Measurements from ENCODE around the gene TMEM220. TPM values are rescaled to one million over a fixed set of nuclear protein-coding genes. Genes with fewer than 3 reads are reported as not detected.
A peak's percentile ranks its signal among the peaks of the same experiment; 100 is the strongest.
"Not testable (repeated sequence)": the region's sequence is repeated elsewhere in the genome, so short reads cannot be mapped to it uniquely, and the experiment has no call there.

Gene TMEM220
- total RNA-seq, 1 donor from 2014 or later: 5.1 TPM

- TF ChIP-seq, protein P1, sequence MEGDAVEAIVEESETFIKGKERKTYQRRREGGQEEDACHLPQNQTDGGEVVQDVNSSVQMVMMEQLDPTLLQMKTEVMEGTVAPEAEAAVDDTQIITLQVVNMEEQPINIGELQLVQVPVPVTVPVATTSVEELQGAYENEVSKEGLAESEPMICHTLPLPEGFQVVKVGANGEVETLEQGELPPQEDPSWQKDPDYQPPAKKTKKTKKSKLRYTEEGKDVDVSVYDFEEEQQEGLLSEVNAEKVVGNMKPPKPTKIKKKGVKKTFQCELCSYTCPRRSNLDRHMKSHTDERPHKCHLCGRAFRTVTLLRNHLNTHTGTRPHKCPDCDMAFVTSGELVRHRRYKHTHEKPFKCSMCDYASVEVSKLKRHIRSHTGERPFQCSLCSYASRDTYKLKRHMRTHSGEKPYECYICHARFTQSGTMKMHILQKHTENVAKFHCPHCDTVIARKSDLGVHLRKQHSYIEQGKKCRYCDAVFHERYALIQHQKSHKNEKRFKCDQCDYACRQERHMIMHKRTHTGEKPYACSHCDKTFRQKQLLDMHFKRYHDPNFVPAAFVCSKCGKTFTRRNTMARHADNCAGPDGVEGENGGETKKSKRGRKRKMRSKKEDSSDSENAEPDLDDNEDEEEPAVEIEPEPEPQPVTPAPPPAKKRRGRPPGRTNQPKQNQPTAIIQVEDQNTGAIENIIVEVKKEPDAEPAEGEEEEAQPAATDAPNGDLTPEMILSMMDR (conservative IDR thresholded peaks at IDR 0.05): no peak
- Mint-ChIP-seq H3K27me3 (ENCODE audit: low read depth) (no peaks in the 10 kb centered on the region), H3K9me3 (no peaks in the 10 kb centered on the region), H3K4me1 (peaks cover 41% of the 10 kb centered on the region), H3K36me3 (ENCODE audit: low read depth) (no peaks in the 10 kb centered on the region), H3K27ac (ENCODE audit: unreplicated experiment) (peak overlapping the region; percentile 91), H3K4me3 (peak overlapping the region; percentile 91)
- DNase-seq (ENCODE audit: low read depth, low spot score): no peak
Measured at GRCh38 chr17:10698096-10698818, 31.6 kb downstream of the TMEM220 start.

GRCh38 chr17:10697092-10698081, 32.4 kb downstream of the TMEM220 start, which contains the start of the genes ADPRM and SCO1:
TSS of gene ADPRM (plus strand) at chr17:10697594. CDS start at chr17:10704927, 7,333 bp downstream.
TSS of gene SCO1 (minus strand) at chr17:10697533. CDS start at chr17:10697507, 26 bp downstream.
- H3K4me3 Mint-ChIP-seq: peak within 1 kb of the TSS; percentile 91
- H3K27ac Mint-ChIP-seq (ENCODE audit: unreplicated experiment): peak within 1 kb of the TSS; percentile 91
- no peaks in the 10 kb centered on the region for H3K27me3 Mint-ChIP-seq (ENCODE audit: low read depth)
- TF ChIP-seq, protein P1 (conservative IDR thresholded peaks at IDR 0.05): peak; percentile 56
- DNase-seq (ENCODE audit: low read depth, low spot score): peak; percentile 79
- no peaks in the 10 kb centered on the region for H3K36me3 Mint-ChIP-seq (ENCODE audit: low read depth)
- peaks cover 38% of the 10 kb centered on the region for H3K4me1 Mint-ChIP-seq
- no peaks in the 10 kb centered on the region for H3K9me3 Mint-ChIP-seq

DNA sequence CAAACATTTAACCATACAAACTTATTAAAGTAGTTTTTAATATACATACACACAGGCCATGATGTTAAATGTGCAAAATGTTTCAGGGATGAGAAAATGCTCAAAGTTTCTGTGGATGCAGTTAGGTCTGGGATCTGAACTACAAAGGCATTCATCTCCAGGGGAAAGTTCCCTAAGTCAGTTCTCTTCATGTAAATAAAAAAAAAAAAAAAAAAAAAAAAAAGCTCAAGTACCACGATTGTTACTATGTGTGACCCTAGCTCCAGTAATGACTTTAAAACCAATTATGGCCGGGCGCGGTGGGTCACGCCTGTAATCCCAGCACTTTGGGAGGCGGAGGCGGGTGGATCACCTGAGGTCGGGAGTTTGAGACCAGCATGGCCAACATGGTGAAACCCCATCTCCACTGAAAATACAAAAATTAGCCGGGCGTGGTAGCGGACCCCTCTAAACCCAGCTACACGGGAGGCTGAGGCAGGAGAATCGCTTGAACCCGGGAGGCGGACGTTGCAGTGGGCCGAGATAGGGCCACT, 33.9 kb downstream of the TMEM220 start:
- H3K36me3 Mint-ChIP-seq (ENCODE audit: low read depth); H3K27me3 Mint-ChIP-seq (ENCODE audit: low read depth); H3K9me3 Mint-ChIP-seq; H3K27ac Mint-ChIP-seq (ENCODE audit: unreplicated experiment); DNase-seq (ENCODE audit: low read depth, low spot score): not testable (repeated sequence)
- peak overlapping the region; percentile 91 for H3K4me3 Mint-ChIP-seq
- peaks cover 33% of the 10 kb centered on the region for H3K4me1 Mint-ChIP-seq

- H3K27me3 Mint-ChIP-seq (ENCODE audit: low read depth): no peaks in the 10 kb centered on the region
- no peaks in the 10 kb centered on the region for H3K9me3 Mint-ChIP-seq
- peaks cover 35% of the 10 kb centered on the region for H3K36me3 Mint-ChIP-seq (ENCODE audit: low read depth)
Measured at GRCh38 chr17:10687499-10687898, 42.3 kb downstream of the TMEM220 start.

GRCh38 chr17:10683853-10684252, 46.0 kb downstream of the TMEM220 start:
- Mint-ChIP-seq H3K27ac (ENCODE audit: unreplicated experiment) (no peak overlapping the region), H3K36me3 (ENCODE audit: low read depth) (peaks cover 19% of the 10 kb centered on the region)
- no peak for DNase-seq (ENCODE audit: low read depth, low spot score)

More at GRCh38 chr17:10687499-10687898, 42.3 kb downstream of the TMEM220 start:
- no peak for DNase-seq (ENCODE audit: low read depth, low spot score)
- Mint-ChIP-seq H3K4me3 (no peak overlapping the region), H3K27ac (ENCODE audit: unreplicated experiment) (no peak overlapping the region), H3K4me1 (peaks cover 5% of the 10 kb centered on the region)
- TF ChIP-seq, protein P1 (conservative IDR thresholded peaks at IDR 0.05): no peak

More at GRCh38 chr17:10683853-10684252, 46.0 kb downstream of the TMEM220 start:
- TF ChIP-seq, protein P1 (conservative IDR thresholded peaks at IDR 0.05): peak; percentile 66
- Mint-ChIP-seq H3K4me3 (no peak overlapping the region), H3K9me3 (no peaks in the 10 kb centered on the region), H3K27me3 (ENCODE audit: low read depth) (no peaks in the 10 kb centered on the region), H3K4me1 (no peaks in the 10 kb centered on the region)

Measured in neural crest cell (in vitro differentiated cells).